Activated B cell treated with CpG ODN at 0.5 μM for 24 hours (primary cell): ENCODE data around the gene VPS35. TPM values are rescaled to one million over a fixed set of nuclear protein-coding genes. Genes with fewer than 3 reads are reported as not detected.

Experiments used
- ATAC-seq: fragments of 200-7000 bp; cut with Tn5 transposase; one replicate; pipeline ENCODE4 v1.10.0; 2021; ENCODE audit warnings: low read depth, mild to moderate bottlenecking, moderate library complexity
- CTCF ChIA-PET: fragments of 350-600 bp; sonication (Branson Sonifier 250); formaldehyde crosslinking; loops from one replicate; lab custom pipeline; 2021; ENCODE audit warnings: antibody characterized with exemption; lab: Charles Lee
- POLR2A ChIA-PET: fragments of 350-600 bp; sonication (Branson Sonifier 250); formaldehyde crosslinking; loops from one replicate; lab custom pipeline; 2021; ENCODE audit warnings: antibody characterized with exemption; lab: Charles Lee
- DNase-seq: peaks from one replicate; pipeline ENCODE4 v3.0.0; 2022
- H3K27ac Mint-ChIP-seq: one replicate; pipeline ENCODE4 v1.8.0; 2020; ENCODE audit warnings: mixed read lengths
- H3K27me3 Mint-ChIP-seq: one replicate; pipeline ENCODE4 v1.8.0; 2021; ENCODE audit warnings: mixed read lengths
- H3K36me3 Mint-ChIP-seq: one replicate; pipeline ENCODE4 v1.8.0; 2021; ENCODE audit warnings: low read depth, mixed read lengths
- H3K4me1 Mint-ChIP-seq: one replicate; pipeline ENCODE4 v1.8.0; 2021; ENCODE audit warnings: mixed read lengths
- H3K4me3 Mint-ChIP-seq: one replicate; pipeline ENCODE4 v1.8.0; 2020; ENCODE audit warnings: mild to moderate bottlenecking, mixed read lengths
- H3K9me3 Mint-ChIP-seq: one replicate; pipeline ENCODE4 v1.8.0; 2020; ENCODE audit warnings: mixed read lengths
- intact Hi-C: fragments of 100-400 bp; cut with micrococcal nuclease; formaldehyde crosslinking; loops from one replicate; pipeline ENCODE4 v1.15.1; 2024
- total RNA-seq: library from RNA; stranded (reverse); gene quantifications from 2 replicates; pipeline ENCODE4 v1.2.3, GENCODE V29; 2022
- TF ChIP-seq, protein P1 (sequence below): fragments of 200-600 bp; IDR thresholded peaks from one replicate; pipeline ENCODE4 v1.8.0; 2022; ENCODE audit warnings: antibody characterized with exemption, mild to moderate bottlenecking

Gene VPS35
- total RNA-seq, 1 donor from 2014 or later = 97.1 TPM

- no peak for ATAC-seq
- Mint-ChIP-seq H3K4me1 (peaks cover 16% of the 10 kb centered on the region), H3K4me3 (no peak overlapping the region), H3K27ac (no peak overlapping the region), H3K36me3 (no peaks in the 10 kb centered on the region), H3K27me3 (no peaks in the 10 kb centered on the region), H3K9me3 (no peaks in the 10 kb centered on the region)
- POLR2A ChIA-PET = no interaction called here
- intact Hi-C loops = no loop called here
- no peak for DNase-seq
- CTCF ChIA-PET = no interaction called here
- TF ChIP-seq, protein P1, sequence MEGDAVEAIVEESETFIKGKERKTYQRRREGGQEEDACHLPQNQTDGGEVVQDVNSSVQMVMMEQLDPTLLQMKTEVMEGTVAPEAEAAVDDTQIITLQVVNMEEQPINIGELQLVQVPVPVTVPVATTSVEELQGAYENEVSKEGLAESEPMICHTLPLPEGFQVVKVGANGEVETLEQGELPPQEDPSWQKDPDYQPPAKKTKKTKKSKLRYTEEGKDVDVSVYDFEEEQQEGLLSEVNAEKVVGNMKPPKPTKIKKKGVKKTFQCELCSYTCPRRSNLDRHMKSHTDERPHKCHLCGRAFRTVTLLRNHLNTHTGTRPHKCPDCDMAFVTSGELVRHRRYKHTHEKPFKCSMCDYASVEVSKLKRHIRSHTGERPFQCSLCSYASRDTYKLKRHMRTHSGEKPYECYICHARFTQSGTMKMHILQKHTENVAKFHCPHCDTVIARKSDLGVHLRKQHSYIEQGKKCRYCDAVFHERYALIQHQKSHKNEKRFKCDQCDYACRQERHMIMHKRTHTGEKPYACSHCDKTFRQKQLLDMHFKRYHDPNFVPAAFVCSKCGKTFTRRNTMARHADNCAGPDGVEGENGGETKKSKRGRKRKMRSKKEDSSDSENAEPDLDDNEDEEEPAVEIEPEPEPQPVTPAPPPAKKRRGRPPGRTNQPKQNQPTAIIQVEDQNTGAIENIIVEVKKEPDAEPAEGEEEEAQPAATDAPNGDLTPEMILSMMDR = no peak
These were observed 24.7 kb upstream of the VPS35 start for GRCh38 chr16:46713634-46714033.

DNA sequence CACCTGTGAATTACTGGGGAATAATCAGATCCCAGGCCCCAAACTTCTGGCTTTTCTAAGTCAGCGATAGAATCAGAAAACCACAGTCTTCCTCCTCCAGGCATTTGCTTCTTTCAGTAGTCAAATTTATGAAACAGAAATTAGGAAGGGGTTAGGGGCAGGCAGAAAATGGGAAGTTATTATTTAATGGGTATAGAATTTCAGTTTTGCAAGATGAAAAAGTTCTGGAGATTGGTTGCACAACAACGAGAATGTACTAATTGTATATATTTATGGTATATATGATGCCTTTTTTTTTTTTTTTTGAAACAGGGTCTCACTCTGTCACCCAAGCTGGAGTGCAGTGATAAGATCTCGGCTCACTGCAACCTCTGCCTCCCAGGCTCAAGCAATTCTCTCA lies 23.9 kb upstream of the VPS35 start:
- DNase-seq (no peak), ATAC-seq (no peak)
- peaks cover 16% of the 10 kb centered on the region for H3K4me1 Mint-ChIP-seq
- ChIA-PET CTCF (no interaction called here), POLR2A (no interaction called here)
- no peaks in the 10 kb centered on the region for H3K27me3 Mint-ChIP-seq
- no peaks in the 10 kb centered on the region for H3K9me3 Mint-ChIP-seq
- H3K27ac Mint-ChIP-seq = no peak overlapping the region
- no peaks in the 10 kb centered on the region for H3K36me3 Mint-ChIP-seq
- intact Hi-C loops = no loop called here
- TF ChIP-seq, protein P1 = no peak
- no peak overlapping the region for H3K4me3 Mint-ChIP-seq

- POLR2A ChIA-PET = no interaction called here
These were observed 22.4 kb upstream of the VPS35 start for GRCh38 chr16:46711106-46712058.

GRCh38 chr16:46709469-46710005 lies 20.6 kb upstream of the VPS35 start:
- ATAC-seq (no peak), DNase-seq (no peak)
- Mint-ChIP-seq H3K9me3 (no peaks in the 10 kb centered on the region), H3K27ac (no peak overlapping the region), H3K4me3 (no peak overlapping the region), H3K4me1 (peaks cover 16% of the 10 kb centered on the region), H3K36me3 (no peaks in the 10 kb centered on the region), H3K27me3 (no peaks in the 10 kb centered on the region)
- CTCF ChIA-PET = no interaction called here
- TF ChIP-seq, protein P1 = no peak
- intact Hi-C loops = no loop called here
- POLR2A ChIA-PET = no interaction called here

More at GRCh38 chr16:46711106-46712058, 22.4 kb upstream of the VPS35 start:
- H3K36me3 Mint-ChIP-seq = no peaks in the 10 kb centered on the region
- ATAC-seq (no peak), DNase-seq (no peak)
- no peak overlapping the region for H3K27ac Mint-ChIP-seq
- CTCF ChIA-PET = no interaction called here
- H3K4me3 Mint-ChIP-seq = no peak overlapping the region
- H3K27me3 Mint-ChIP-seq = no peaks in the 10 kb centered on the region
- H3K9me3 Mint-ChIP-seq = no peaks in the 10 kb centered on the region
- TF ChIP-seq, protein P1 = no peak
- peaks cover 16% of the 10 kb centered on the region for H3K4me1 Mint-ChIP-seq
- intact Hi-C loops = no loop called here

- DNase-seq = no peak
- Mint-ChIP-seq H3K36me3 (no peaks in the 10 kb centered on the region), H3K4me3 (no peak overlapping the region), H3K9me3 (no peaks in the 10 kb centered on the region), H3K4me1 (peaks cover 2% of the 10 kb centered on the region), H3K27me3 (no peaks in the 10 kb centered on the region), H3K27ac (no peak overlapping the region)
- intact Hi-C loops = no loop called here
- CTCF ChIA-PET = no interaction called here
- TF ChIP-seq, protein P1 = no peak
- ATAC-seq = no peak
- POLR2A ChIA-PET = no interaction called here
These were observed 17.7 kb upstream of the VPS35 start for GRCh38 chr16:46706642-46707041.
